Epithelial cell of proximal tubule (primary cell): ENCODE data around the gene NEK1. TPM values are rescaled to one million over a fixed set of nuclear protein-coding genes. Genes with fewer than 3 reads are reported as not detected.

ENCODE experiments used
- DNase-seq: peaks from one replicate; pipeline ENCODE4 v3.0.0-alpha.2; 2011; ENCODE audit warnings: low read depth
- H3K4me3 ChIP-seq: 2 replicates; pipeline ENCODE4 v1.5.1; 2011; ENCODE audit warnings: low read depth, mild to moderate bottlenecking, low read length
- CTCF ChIP-seq: conservative IDR thresholded peaks from 2 replicates; pipeline ENCODE4 v1.5.1; 2012; ENCODE audit warnings: low read depth, mild to moderate bottlenecking, low read length
- total RNA-seq: library from RNA; depleted of rRNA; stranded (reverse); fragments of >200 nt; gene quantifications from 2 replicates; pipeline ENCODE4 v1.2.3, GENCODE V29; 2015

The NEK1 gene
- total RNA-seq, 1 donor from 2014 or later, result 8.0 TPM

GRCh38 chr4:169492436-169493163, 119.8 kb downstream of the NEK1 start:
- no peak for DNase-seq
- peak; percentile 88 for TF ChIP-seq CTCF
- no peak overlapping the region for H3K4me3 ChIP-seq

GRCh38 chr4:169491211-169491610, 121.2 kb downstream of the NEK1 start:
- no peak for TF ChIP-seq CTCF
- no peak overlapping the region for H3K4me3 ChIP-seq
- no peak for DNase-seq

GRCh38 chr4:169489306-169489705, 123.1 kb downstream of the NEK1 start:
- no peak for DNase-seq
- no peak for TF ChIP-seq CTCF
- H3K4me3 ChIP-seq, result no peak overlapping the region

GRCh38 chr4:169485791-169486742, 126.3 kb downstream of the NEK1 start:
- TF ChIP-seq CTCF, result peak; percentile 67
- peak; percentile 26 for DNase-seq
- no peak overlapping the region for H3K4me3 ChIP-seq

GRCh38 chr4:169485086-169485485, 127.3 kb downstream of the NEK1 start:
- TF ChIP-seq CTCF, result no peak
- DNase-seq, result no peak

GRCh38 chr4:169484485-169484884, 127.9 kb downstream of the NEK1 start:
- no peak for TF ChIP-seq CTCF
- no peak overlapping the region for H3K4me3 ChIP-seq
- DNase-seq, result no peak

More at GRCh38 chr4:169485086-169485485, 127.3 kb downstream of the NEK1 start:
- H3K4me3 ChIP-seq, result no peak overlapping the region
